GM21526 (cell line): Measurements from ENCODE around the gene LPCAT3.

Source experiments
- ATAC-seq: cut with Tn5 transposase; IDR thresholded peaks from one replicate; pipeline ENCODE4 v1.9.1; 2021; ENCODE audit warnings: moderate library complexity; ENCODE audit not compliant: unreplicated experiment, low FRiP score

The LPCAT3 gene

GRCh38 chr12:6965714-6966113 is 52.6 kb downstream of the LPCAT3 start:
- no peak for ATAC-seq

- ATAC-seq = peak; percentile 31
Measured at GRCh38 chr12:6965026-6965661, 53.1 kb downstream of the LPCAT3 start.

GRCh38 chr12:6964605-6965025 is 53.7 kb downstream of the LPCAT3 start:
- ATAC-seq = no peak

DNA sequence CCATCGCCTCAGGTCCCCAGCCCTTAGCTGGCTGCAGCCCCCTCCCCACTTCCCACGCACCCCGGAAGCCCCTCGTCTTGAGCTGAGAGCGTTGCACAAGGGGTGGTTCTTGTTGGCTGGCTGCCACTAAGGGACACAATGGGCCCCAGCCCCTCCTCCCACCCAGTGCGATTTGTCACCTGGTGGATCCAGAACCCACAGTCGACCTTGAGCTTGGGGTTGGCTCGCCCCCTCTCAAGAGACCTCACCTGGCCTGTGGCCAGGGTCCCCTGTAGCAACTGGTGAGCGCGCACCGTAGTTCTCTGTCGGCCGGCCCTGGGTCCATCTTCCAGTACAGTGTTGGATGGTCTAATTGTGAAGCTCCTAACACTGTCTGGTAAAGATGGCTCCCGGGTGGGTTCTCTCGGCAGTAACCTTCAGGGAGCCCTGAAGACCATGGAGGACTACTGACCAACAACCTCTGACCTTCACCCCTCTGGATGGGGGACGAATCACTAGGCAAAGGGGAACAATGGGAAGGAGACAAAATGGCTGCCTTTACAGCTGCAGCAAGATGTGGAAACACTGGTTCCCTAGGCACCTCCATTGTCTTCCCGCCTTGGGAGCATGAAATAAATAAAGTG is 54.4 kb downstream of the LPCAT3 start:
- ATAC-seq = no peak

DNA sequence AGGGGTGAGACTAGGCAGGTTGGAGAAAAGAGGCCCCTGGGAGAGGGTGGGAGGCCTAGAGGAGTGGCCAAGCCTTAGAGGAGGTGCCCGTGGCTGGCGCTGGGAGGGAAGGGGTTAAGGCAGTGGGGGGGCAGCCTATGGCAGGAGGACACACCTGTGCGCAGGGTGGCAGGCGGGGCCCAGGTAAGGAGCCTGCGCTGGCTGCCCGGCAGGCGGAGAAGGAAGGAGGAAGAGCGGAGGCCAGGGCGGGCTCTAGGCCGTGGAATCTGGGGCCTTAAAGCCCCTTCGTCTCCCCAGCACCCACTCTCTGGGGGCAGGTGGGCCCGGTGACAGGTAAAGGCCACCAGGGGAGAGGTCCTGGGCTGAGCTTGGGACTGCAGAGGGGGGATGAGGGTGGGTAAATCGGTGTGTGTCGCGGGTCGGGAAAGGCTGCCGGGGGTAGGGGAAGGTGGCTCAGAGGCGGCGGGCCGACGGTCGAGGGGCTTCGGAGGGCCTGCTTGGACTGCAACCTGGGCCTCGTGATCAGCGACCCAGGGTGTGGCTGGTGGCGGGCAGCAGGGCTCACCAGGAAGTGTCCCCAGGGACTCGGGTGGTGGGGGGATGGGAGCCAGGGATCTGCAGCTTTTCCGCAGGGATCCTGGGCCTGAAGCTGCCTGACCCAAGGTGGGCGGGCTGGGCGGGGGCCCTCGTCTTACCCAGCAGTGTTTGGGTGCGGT is 55.1 kb downstream of the LPCAT3 start:
- ATAC-seq = no peak

DNA sequence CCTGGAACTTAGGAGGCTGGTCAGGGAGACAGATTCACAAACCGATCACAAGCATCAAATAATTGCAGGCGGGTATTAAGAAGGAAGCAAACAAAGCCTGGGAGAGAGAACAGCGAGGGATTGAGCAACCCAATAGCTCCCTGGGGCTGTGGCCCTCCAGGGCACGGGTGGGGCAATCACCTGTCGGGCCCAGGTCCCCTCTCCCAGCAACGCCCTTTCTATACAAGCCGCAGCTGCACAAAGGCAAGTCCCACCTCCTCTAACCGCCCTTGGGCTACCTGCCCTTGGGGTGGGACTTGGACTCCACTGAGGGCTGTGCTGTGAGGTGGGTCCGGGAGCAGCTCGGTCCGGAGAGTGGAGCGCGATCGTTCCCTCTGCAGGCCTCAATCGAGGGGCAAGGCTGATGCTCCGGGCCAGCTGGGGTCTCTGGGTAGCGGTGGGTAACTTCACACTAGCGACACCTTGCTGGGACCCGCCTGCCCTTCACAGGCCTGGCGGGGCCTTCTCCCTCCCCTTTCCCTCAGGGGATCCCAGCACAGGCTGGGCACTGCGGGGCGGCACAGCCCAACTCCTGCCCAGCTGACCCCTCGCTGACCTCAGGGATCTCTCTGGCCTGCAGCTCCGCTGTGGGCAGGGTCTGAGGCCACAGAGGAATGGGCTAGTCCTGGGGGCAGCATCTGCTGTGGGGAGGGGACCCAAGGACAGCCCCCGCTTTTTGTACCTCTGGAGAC is 55.8 kb downstream of the LPCAT3 start:
- no peak for ATAC-seq

GRCh38 chr12:6961695-6962284 is 56.5 kb downstream of the LPCAT3 start:
- ATAC-seq = no peak

DNA sequence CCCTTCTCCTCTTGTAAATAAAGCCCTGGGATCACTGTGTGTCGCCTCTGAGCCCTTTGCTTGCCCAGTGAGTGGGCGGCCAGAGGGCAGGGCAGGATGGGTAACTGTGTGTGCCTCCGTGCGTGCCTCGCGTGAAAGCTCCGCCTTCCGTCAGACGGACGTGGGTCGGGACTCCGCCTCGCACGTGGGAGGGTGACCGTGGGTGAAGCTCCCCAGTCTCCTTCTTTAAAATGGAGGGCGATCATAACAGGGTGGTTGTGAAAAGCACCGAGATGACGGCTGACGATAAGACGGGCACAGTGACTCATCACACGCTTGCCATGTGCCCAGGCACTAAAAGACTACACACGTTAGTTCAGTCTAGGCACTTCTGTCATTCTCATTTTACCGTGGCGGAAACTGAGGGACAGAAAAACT is 57.0 kb downstream of the LPCAT3 start:
- ATAC-seq = no peak

- ATAC-seq = no peak
Measured at GRCh38 chr12:6960593-6961277, 57.5 kb downstream of the LPCAT3 start.

DNA sequence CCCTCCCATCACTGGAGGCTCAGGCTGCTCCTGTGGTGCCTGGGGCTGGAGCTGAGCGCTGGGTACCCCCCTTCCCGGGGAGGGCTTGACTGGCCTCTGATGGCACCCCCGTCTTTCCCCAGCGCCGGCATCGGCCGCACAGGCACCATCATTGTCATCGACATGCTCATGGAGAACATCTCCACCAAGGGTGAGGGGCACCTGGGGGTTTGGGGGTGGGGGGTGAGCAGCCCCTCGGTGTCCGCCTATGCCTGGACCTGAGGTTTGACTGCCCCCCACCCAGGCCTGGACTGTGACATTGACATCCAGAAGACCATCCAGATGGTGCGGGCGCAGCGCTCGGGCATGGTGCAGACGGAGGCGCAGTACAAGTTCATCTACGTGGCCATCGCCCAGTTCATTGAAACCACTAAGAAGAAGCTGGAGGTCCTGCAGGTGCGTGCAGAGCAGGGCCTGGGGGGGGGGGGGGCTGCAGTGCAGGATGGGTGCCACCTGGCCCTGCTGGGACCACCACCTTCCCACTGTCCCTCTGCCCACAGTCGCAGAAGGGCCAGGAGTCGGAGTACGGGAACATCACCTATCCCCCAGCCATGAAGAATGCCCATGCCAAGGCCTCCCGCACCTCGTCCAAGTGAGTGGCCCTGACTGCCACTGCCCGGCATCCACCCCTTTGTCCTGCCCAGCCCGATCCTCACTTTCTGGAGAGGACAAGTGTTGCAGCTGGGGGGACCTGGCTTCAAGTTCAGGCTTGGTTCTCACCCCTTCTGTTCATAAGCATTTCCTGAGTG is 58.3 kb downstream of the LPCAT3 start:
- no peak for ATAC-seq

DNA sequence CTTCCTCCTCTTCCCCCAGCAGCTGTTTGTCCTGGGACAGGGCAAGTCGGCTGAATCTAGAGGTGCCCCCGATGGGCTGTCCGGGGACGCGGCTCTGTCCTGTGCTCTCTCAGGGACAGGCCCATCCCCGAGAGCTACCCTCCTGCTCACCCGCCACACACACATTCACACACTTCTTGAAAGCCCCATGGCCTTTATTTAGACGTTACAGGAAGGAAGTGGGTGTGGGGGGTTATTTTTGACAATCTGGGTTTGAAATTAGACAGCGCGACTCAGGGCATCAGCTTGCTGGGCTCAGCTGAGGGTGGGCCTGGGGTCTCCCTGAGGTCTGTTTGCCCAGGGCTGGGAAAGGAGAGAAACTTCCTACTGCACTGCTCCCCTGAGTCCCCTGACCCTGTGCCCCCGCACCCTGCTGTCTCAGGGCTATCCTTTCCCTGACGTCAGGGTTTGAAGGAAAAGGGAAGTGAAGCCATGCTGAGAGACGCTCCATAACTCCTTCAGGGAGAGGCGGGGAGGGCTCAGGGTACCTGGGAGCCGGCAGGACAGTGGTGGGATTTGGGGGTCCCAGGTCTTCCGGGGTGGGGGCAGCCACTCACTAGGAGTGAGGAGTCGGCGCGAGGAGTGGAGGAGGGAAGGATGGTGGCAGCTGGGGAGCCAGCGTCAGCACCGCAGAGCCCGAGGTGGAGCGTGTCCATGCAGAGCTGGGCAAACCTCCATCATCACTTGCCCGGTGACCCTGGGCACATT is 59.0 kb downstream of the LPCAT3 start:
- ATAC-seq = peak; percentile 41

- ATAC-seq = no peak
Measured at GRCh38 chr12:6958609-6959057, 59.6 kb downstream of the LPCAT3 start.

DNA sequence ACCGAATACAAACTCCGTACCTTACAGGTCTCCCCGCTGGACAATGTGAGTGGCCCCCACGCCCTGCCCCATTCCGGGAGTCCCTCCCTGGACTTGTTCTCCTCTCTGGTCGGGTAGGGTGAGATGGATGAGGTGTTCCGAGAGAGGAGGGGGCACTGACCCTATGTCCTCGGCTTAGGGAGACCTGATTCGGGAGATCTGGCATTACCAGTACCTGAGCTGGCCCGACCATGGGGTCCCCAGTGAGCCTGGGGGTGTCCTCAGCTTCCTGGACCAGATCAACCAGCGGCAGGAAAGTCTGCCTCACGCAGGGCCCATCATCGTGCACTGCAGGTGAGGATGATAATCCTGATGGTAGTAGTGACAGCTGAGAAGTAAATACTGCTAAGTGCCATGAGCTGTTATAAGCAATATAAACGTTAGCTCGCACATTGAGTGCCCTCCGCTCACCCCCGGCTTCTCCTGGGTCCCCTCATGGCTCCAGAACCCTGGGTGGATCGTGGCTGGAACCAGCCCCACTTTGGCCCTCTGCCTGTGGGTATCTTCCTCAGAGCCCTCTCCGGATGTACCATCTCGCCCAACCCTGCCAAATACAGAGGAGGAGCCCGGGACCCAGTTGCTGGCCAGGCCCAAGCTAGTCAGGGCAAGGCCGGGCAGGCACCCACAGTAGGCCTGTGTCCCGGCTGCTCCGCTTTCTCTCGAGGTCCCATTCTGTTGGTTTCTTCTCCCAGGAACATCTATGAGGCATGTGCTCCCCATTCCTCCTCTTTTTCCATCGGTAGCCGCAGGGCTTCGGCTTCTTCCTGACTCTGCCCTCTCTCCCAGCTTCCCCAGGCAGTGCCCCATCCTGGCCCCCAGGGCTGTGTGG is 60.3 kb downstream of the LPCAT3 start:
- no peak for ATAC-seq

- no peak for ATAC-seq
Measured at GRCh38 chr12:6957151-6957701, 61.0 kb downstream of the LPCAT3 start.

- no peak for ATAC-seq
Measured at GRCh38 chr12:6956021-6956727, 62.1 kb downstream of the LPCAT3 start.

DNA sequence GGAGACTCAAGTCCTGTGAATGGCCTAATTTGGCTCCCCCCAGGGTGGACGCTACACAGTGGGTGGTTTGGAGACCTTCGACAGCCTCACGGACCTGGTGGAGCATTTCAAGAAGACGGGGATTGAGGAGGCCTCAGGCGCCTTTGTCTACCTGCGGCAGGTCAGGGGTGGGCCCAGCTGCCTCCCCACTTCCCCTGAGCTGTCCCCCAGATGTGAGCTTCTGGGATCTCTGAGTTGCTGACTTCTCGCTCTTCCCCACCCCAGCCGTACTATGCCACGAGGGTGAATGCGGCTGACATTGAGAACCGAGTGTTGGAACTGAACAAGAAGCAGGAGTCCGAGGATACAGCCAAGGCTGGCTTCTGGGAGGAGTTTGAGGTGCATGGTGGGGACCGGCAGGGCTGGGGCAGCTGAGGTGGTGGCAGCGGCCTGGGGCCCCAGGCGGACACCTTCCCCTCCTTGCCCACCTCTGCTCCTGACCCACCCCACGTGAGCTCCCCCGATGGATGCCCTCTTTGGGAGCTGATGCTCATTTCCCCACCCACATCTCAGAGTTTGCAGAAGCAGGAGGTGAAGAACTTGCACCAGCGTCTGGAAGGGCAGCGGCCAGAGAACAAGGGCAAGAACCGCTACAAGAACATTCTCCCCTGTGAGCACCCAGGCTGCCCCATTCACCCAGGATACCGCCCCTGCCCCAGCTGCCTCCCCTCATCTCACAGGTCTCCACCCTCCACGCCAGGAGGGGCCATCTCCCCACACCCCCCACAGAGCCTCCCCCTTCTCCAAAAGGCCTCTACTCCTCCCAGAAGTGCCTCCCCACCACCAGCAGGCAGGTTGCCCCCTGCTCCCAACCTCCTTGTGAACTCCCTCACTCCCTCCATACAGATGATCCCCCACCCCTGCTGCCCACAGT is 62.9 kb downstream of the LPCAT3 start:
- ATAC-seq = no peak
